IMR-90 (cell line): Measurements from ENCODE around the gene STK32A.

Experiments used
- CTCF ChIP-seq: conservative IDR thresholded peaks from 2 replicates; pipeline ENCODE4 v1.5.1; 2012; ENCODE audit warnings: mild to moderate bottlenecking, low read depth, low read length, improper control_type of control experiment
- POLR2A ChIP-seq: IDR thresholded peaks from 2 replicates; pipeline ENCODE4 v1.6.1; 2012; ENCODE audit warnings: mild to moderate bottlenecking, low read depth, low read length

DNA sequence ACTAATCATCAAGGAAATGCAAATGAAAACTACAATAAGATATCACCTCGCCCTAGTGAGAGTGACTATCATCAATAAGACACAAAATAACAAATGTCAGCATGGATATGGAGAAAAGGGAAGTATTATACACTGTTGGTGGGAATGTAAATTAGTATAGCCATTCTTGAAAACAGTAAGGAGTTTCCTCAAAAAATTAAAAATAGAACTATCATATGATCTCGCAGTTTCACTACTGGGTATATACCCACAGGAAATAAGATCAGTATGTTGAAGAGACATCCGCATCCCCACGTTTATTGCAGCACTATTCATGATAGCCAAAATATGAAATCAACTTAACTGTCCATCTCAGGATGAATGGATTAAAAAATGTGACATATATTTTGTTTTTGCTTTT lies 31.6 kb upstream of the STK32A start:
- TF ChIP-seq POLR2A (no peak), CTCF (no peak)
